ENCODE data around the gene MRPL40.

- TF ChIP-seq POLR2A (IDR thresholded peaks at IDR 0.05) (peak in 1 of 2 donors; percentile 13), CTCF (IDR thresholded peaks at IDR 0.05) (no peak)
Measured at GRCh38 chr22:19478901-19479354, 46.6 kb downstream of the MRPL40 start, which contains the start of gene UFD1.

Measured in vagina (tissue), 2 donors.